Endothelial cell (in vitro differentiated cells): ENCODE data around the gene BCL2. TPM values are rescaled to one million over a fixed set of nuclear protein-coding genes. Genes with fewer than 3 reads are reported as not detected.

Experiments used
- DNase-seq: peaks from one replicate; pipeline ENCODE4 v3.0.0; 2021; ENCODE audit warnings: low spot score
- H3K27ac Mint-ChIP-seq: one replicate; pipeline ENCODE4 v1.8.0; 2021; ENCODE audit warnings: mixed read lengths, inconsistent platforms; ENCODE audit not compliant: unreplicated experiment
- H3K27me3 Mint-ChIP-seq: one replicate; pipeline ENCODE4 v1.8.0; 2021; ENCODE audit warnings: mild to moderate bottlenecking, moderate library complexity, mixed read lengths, inconsistent platforms; ENCODE audit not compliant: unreplicated experiment
- H3K36me3 Mint-ChIP-seq: one replicate; pipeline ENCODE4 v1.8.0; 2021; ENCODE audit warnings: mild to moderate bottlenecking, low read depth, mixed read lengths, inconsistent platforms; ENCODE audit not compliant: unreplicated experiment
- H3K4me1 Mint-ChIP-seq: one replicate; pipeline ENCODE4 v1.8.0; 2021; ENCODE audit warnings: mild to moderate bottlenecking, mixed read lengths, inconsistent platforms; ENCODE audit not compliant: unreplicated experiment
- H3K4me3 Mint-ChIP-seq: one replicate; pipeline ENCODE4 v1.8.0; 2021; ENCODE audit warnings: mild to moderate bottlenecking, mixed read lengths, inconsistent platforms; ENCODE audit not compliant: unreplicated experiment
- H3K9me3 Mint-ChIP-seq: one replicate; pipeline ENCODE4 v1.8.0; 2021; ENCODE audit warnings: mixed read lengths, inconsistent platforms; ENCODE audit not compliant: unreplicated experiment
- CTCF ChIP-seq: fragments of 200-600 bp; sonication (generic); IDR thresholded peaks from one replicate; pipeline ENCODE4 v1.5.0; 2021; ENCODE audit warnings: antibody characterized with exemption; ENCODE audit not compliant: unreplicated experiment
- total RNA-seq: library from RNA; stranded (reverse); fragmentation: NEBNext Ultra II Directional; extraction: Animal tissue kit (Norgen Biotek cat#: 25700); gene quantifications from one replicate; pipeline ENCODE4 v1.2.1, GENCODE V29; 2021; ENCODE audit not compliant: unreplicated experiment

Gene BCL2
- total RNA-seq, 1 donor from 2014 or later, result 9.2 TPM

DNA sequence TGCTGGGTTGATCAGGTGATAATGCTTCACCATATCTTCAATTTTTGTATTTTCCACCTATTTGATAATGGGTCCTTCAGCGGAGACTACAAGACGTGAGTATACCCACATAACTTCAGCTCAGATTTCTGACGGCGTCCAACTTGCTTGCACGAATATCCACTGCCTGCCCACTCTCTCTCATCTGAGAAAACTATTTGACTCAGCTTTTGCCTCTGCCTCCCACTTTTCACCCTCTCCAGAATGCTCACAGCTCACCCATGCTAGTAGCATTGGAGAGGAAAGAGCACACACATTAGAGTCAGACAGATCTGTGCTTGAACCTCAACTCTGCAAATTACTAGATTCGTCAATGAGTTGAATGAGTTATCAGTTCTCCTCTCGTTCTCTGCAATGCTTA lies 166.8 kb downstream of the BCL2 start:
- peaks cover 3% of the 10 kb centered on the region for H3K4me1 Mint-ChIP-seq
- no peak for TF ChIP-seq CTCF
- no peaks in the 10 kb centered on the region for H3K27me3 Mint-ChIP-seq
- no peak overlapping the region for H3K27ac Mint-ChIP-seq
- DNase-seq, result no peak
- no peaks in the 10 kb centered on the region for H3K9me3 Mint-ChIP-seq
- no peak overlapping the region for H3K4me3 Mint-ChIP-seq
- H3K36me3 Mint-ChIP-seq, result no peaks in the 10 kb centered on the region

DNA sequence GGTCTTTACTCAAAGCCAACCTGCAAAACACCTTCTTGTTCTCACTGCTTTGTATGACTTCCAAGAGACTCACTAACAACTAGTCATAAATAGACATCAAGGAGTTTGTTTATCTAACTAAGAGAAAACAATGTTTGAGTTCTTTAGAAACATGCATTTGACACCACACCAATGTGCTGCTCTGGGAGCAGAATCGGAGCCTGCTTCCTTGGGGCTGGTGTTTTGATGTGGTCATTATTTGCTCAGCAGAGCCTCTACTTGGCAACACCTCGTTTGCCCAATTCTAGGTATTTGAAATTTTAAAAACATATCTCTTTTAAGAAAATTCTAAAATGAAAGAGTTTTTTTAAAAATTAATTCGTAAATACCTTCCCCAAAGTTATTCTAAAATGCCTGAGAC lies 167.5 kb downstream of the BCL2 start:
- DNase-seq, result no peak
- Mint-ChIP-seq H3K27me3 (no peaks in the 10 kb centered on the region), H3K9me3 (no peaks in the 10 kb centered on the region), H3K4me3 (no peak overlapping the region), H3K36me3 (no peaks in the 10 kb centered on the region), H3K4me1 (peaks cover 3% of the 10 kb centered on the region), H3K27ac (no peak overlapping the region)
- TF ChIP-seq CTCF, result no peak

DNA sequence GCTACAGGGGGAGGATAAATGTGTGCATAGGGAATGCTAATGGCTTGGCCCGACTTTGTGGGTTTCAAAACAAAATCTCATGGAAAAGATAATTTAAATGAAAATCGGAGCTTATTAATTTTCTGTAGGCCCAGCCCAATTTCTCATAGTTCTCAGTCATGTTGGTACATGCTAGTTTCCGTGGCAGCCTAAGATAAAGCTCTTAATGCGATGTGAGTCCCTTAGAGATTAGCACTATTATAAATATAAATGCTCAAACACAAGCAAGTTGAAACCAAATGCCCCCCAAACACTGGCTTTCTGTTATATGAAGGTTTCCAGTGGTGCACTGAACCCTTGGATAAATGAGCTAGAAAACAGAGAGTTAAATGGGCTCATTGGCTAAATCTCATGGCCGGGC lies 168.0 kb downstream of the BCL2 start:
- Mint-ChIP-seq H3K4me3 (no peak overlapping the region), H3K9me3 (no peaks in the 10 kb centered on the region), H3K27ac (no peak overlapping the region), H3K4me1 (peaks cover 3% of the 10 kb centered on the region), H3K36me3 (no peaks in the 10 kb centered on the region), H3K27me3 (no peaks in the 10 kb centered on the region)
- no peak for DNase-seq
- TF ChIP-seq CTCF, result no peak

DNA sequence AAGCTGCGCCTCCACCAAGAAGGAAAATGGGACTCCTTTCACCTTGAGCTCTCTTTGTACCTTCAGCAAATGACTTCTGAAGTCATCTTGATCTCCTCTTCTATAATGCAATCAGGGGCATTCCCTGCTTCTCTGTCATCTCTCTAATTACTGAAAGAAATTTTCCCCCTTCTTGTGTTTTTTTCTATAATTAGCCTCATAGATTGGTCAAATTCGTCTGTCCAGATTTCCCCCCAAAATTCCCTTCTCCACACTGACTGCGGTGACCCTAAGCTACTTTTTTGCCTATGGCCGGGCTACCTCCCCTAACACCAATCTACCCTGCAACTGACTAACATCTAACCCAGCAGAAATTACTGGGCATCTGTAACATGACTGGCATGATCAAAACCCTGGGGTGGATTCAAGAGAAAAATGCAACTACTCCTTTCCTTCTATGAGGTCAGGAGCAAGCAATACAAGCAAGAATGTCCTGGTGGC lies 168.6 kb downstream of the BCL2 start:
- Mint-ChIP-seq H3K9me3 (no peaks in the 10 kb centered on the region), H3K36me3 (no peaks in the 10 kb centered on the region), H3K4me3 (no peak overlapping the region), H3K27ac (no peak overlapping the region), H3K27me3 (no peaks in the 10 kb centered on the region), H3K4me1 (peaks cover 5% of the 10 kb centered on the region)
- no peak for TF ChIP-seq CTCF
- no peak for DNase-seq

GRCh38 chr18:63150326-63150725 lies 169.2 kb downstream of the BCL2 start:
- H3K27ac Mint-ChIP-seq, result no peak overlapping the region
- peaks cover 6% of the 10 kb centered on the region for H3K4me1 Mint-ChIP-seq
- no peak overlapping the region for H3K4me3 Mint-ChIP-seq
- no peak for TF ChIP-seq CTCF
- no peaks in the 10 kb centered on the region for H3K9me3 Mint-ChIP-seq
- H3K36me3 Mint-ChIP-seq, result no peaks in the 10 kb centered on the region
- no peak for DNase-seq
- H3K27me3 Mint-ChIP-seq, result no peaks in the 10 kb centered on the region
